Measurements from ENCODE around the gene PATE4.

PATE4 gene

DNA sequence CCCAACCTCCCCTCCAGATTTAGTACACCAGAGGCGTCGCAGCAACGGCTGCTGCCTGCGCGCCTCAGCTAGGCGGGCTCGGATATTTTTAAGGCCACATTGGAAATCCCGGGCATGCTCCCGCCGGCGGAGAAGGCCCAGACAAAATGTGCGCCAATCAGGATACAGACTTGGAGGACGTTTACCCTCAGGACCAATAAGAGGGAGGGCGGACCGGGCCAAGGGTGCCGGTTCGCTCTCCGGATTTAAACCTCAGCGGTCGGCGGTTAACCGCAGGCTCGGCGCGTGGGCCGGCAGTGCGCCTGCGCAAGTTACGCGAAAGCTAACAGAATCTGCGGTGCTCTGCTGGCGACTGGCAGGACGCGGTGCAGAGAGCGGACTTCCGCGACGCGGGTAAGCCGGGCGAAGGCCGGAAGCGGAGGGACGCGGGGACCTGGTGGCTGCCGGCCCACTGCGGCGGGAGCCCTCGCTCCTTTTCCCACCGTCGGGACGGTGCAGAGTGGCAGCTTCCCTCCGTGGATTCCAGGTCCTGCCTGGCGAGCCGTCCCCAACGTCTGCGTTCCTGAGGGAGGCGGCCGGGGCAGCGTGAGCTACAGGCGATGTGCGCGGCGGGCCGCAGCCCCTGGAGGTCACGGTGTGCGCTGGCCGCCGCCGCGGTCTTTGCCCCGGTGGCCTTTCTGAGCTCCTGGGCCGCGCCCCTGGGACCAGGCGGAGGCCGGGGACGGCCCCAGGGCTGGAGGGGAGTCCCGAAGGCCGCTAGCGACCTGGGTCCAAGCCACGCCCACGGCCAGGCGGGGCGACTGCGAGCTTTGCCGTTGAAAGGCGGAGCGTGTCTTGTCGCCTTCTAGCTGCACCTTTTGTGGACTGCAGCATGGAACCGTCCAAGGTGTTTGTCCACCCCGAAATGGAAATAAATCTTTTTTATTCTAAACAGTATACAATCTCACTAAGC, 54.5 kb downstream of the PATE4 start, which contains the start of gene HYLS1:
Gene HYLS1 (plus strand): TSS at position 296 of the 952 bp plus-strand sequence. CDS start 11,701 bp downstream, outside the sequence.
- peak; percentile 98 for DNase-seq (ENCODE audit: low spot score)

All from kidney tubule cell (primary cell).